GM12874 (cell line): Measurements from ENCODE around the gene FCN2.

Experiments
- CTCF ChIP-seq: IDR thresholded peaks from 2 replicates; pipeline ENCODE4 v1.5.1; 2011; ENCODE audit warnings: low read depth, mild to moderate bottlenecking, control low read depth, low read length, moderate library complexity; ENCODE audit not compliant: insufficient read depth

Gene FCN2

GRCh38 chr9:134897584-134898170, 17.1 kb downstream of the FCN2 start:
- no peak for TF ChIP-seq CTCF

- no peak for TF ChIP-seq CTCF
Observed at GRCh38 chr9:134898319-134898718, 17.7 kb downstream of the FCN2 start.

DNA sequence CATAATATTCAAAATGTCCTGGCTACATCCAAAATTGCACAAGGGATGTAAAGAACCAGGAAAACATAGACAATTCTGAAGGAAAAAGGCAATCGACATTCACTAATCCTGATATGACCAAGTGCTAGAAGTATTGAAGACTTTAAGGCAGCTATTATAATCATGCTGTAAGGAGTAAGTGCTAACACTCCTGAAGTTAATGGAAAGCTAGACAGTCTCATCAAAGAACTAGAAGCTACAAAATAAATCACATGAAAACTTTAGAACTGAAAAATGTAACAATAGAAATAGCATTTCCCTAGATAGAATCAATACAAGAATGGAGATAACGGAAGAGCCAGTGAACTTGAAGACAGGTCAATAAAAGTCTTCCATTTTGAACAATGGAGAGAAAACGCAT, 18.6 kb downstream of the FCN2 start:
- TF ChIP-seq CTCF: no peak

GRCh38 chr9:134899818-134900217, 19.2 kb downstream of the FCN2 start:
- TF ChIP-seq CTCF: no peak

DNA sequence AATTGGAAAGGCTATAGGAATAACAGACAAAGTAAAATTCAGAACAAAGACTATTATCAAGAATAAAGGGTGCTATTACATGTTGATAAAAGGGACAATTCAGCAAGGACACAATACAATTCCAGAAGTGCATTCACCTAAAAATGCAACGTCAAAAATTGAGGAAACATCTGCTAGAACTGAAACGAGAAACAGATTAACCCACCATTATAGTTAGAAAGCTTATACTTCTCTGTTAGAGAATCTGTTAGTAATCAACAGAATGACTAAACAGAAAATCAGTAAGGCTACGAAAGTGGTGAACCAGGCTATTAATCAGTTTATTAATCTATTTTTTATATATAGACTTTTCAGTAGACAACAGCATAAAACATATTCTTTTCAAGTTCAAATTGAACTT, 22.3 kb downstream of the FCN2 start:
- no peak for TF ChIP-seq CTCF

GRCh38 chr9:134908524-134909309, 28.1 kb downstream of the FCN2 start:
- TF ChIP-seq CTCF: no peak

DNA sequence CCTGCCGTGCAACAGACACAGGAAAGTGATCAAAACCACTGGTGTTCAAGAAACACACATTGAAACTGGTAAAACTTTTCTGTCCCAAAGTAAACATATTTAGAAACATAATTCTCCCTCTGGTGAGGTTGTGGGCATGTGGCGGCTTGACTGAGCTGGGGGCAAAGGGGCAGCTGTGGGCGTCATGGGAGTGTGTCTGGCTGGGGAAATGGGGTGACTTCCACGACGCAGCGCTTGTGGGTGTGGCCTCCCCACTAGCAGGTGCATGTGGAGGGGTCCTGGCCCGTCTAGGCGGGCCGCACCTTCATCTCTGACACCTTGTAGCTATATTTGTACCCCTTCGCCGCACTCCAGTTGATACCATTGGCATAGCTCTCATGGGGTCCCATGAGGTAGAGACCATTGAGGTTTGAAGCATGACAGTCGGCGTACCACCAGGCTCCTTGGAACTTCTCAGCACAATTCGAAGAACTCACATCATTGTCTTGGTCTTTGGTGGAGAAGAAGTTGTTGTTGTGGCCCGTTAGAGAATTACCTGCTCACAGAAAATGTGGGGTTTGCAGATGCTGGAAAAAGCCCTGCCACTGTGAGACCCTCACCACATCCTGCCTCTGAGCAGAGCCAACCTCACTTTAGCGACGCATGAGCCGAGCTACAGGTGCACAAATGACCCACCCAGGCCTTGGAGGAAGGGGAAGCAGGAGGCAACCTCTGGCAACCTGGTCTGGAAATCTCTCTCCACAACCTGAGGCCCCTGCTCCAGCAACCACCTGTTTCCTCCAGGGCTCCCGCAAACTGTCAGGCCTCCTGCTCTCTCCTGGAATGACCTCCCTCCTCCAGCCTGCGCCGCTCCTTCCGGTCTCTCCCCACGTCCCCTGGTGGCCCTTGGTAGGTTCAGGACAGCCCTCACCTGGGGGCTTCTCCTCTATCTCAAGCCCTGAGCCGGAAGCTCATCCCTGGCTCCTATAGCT, 29.2 kb downstream of the FCN2 start:
- TF ChIP-seq CTCF: no peak
